Ramos (cell line): ENCODE measurements around the gene TBC1D3K.
"Not testable (repeated sequence)": the region's sequence is repeated elsewhere in the genome, so short reads cannot be mapped to it uniquely, and the experiment has no call there.

Experiments
- in situ Hi-C: fragments of 300-500 bp; cut with MboI; formaldehyde crosslinking; loops from one replicate; pipeline ENCODE4 v1.14.3; 2022; ENCODE audit warnings: low sequenced_read_pairs; ENCODE audit not compliant: unreplicated experiment

Gene TBC1D3K

DNA sequence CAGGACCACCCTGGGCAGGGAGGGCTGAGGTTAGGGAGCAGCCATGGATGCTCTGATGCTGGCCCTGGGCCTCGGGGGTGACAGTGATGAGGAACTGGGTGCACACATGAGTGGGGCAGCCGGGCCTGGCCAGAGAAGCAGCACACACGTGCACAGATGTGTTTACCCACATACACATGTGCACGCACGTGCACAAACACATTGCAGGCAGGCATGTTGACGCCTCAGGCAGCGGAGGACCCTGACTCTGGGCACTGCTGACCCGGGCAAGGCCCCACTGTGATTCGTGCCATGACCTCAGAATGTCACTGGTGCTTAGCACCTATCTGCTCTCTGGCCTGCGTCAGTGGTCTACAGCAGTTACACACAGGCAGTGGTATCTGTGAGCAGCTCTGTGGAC, at the start of gene TBC1D3K:
TBC1D3K (plus strand) TSS at position 301 of the 400 bp plus-strand sequence. CDS start 1,585 bp downstream, outside the sequence.
- in situ Hi-C loops: not testable (repeated sequence)

GRCh38 chr17:37884516-37884915, 39.7 kb upstream of the TBC1D3K start:
- in situ Hi-C loops: no loop called here

DNA sequence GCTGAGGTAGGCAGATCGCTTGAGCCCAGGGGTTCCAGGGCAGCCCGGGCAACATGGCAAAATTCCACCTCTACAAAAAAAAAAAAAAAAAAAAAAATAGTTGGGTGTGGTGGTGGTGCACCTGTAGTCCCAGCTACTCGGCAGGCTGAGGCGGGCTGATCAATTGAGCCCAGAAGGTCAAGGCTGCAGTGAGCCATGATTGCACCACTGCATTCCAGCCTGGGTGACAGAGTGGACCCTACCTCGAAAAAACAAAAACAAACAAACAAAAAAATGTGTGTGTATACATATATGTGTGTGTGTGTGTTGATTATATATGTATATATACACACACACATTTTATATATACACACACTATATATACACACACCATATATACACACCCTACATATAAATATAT, 39.1 kb upstream of the TBC1D3K start:
- in situ Hi-C loops: no loop called here

- in situ Hi-C loops: no loop called here
Measured at GRCh38 chr17:37888881-37889280, 35.3 kb upstream of the TBC1D3K start.

GRCh38 chr17:37896961-37897360, 27.3 kb upstream of the TBC1D3K start:
- in situ Hi-C loops: not testable (repeated sequence)
